ENCODE results near the gene MAZ. TPM values are rescaled to one million over a fixed set of nuclear protein-coding genes. Genes with fewer than 3 reads are reported as not detected.
"Not testable (repeated sequence)": the region's sequence is repeated elsewhere in the genome, so short reads cannot be mapped to it uniquely, and the experiment has no call there.

MAZ gene
- polyA plus RNA-seq, 1 of the 3 experiments (the other 2 are of a cell fraction), result 163 TPM

- Histone ChIP-seq H3K27me3 (ENCODE audit: insufficient read depth) (no peaks in the 10 kb centered on the region; the same call in 1 of the 2 replicates), H3K4me2 (no peak overlapping the region), H3K27ac (ENCODE audit: low read depth in 2 of 2, low read length in 1 of 2) (no peak overlapping the region), H3K36me3 (replicated peaks in 1 of 2; ENCODE audit: control insufficient read depth in 1 of 2, insufficient read depth in 2 of 2, low read length in 1 of 2) (no peaks in the 10 kb centered on the region), H3F3A (replicated peaks; ENCODE audit: insufficient read depth) (no peaks in the 10 kb centered on the region), H3K4me1 (ENCODE audit: control insufficient read depth in 1 of 2, insufficient read depth in 2 of 2, low read depth in 1 of 2, low read length in 1 of 2) (no peaks in the 10 kb centered on the region), H4K20me1 (ENCODE audit: insufficient read depth) (no peaks in the 10 kb centered on the region), H3K9me3 (no peaks in the 10 kb centered on the region), H3K79me2 (ENCODE audit: insufficient read depth) (no peaks in the 10 kb centered on the region), H2AFZ (ENCODE audit: low read depth) (no peak overlapping the region), H3K9ac (no peak overlapping the region), H3K4me3 (ENCODE audit: low read depth in 2 of 2, low read length in 1 of 2) (no peak overlapping the region), H3K9me2 (no peaks in the 10 kb centered on the region)
- TF ChIP-seq RXRA (IDR thresholded peaks at IDR 0.05; ENCODE audit: borderline replicate concordance, low read depth) (no peak), ZBTB33 (IDR thresholded peaks at IDR 0.05; ENCODE audit: borderline replicate concordance, low read depth) (no peak), IRF3 (IDR thresholded peaks at IDR 0.05; ENCODE audit: low read depth, low read length) (no peak), FOXM1 (IDR thresholded peaks at IDR 0.05; ENCODE audit: low read depth) (no peak), YY1 (IDR thresholded peaks at IDR 0.05; ENCODE audit: low read depth) (no peak), EZH2phosphoT487 (IDR thresholded peaks at IDR 0.05; ENCODE audit: borderline replicate concordance, low read depth) (no peak), FOXJ3 (CRISPR knock-in tag; IDR thresholded peaks at IDR 0.05) (no peak), CHD2 (IDR thresholded peaks at IDR 0.05; ENCODE audit: low read length, partially characterized antibody) (no peak), GATA2 (CRISPR knock-in tag; IDR thresholded peaks at IDR 0.05) (no peak), CTCF (IDR thresholded peaks at IDR 0.05) (no peak), EP300 (IDR thresholded peaks at IDR 0.05; ENCODE audit: borderline replicate concordance in 1 of 2, low read depth in 1 of 2, low read length in 1 of 2) (no peak), MEF2A (IDR thresholded peaks at IDR 0.05; ENCODE audit: borderline replicate concordance, low read depth) (no peak), JUND (IDR thresholded peaks at IDR 0.05) (no peak)
- DNase-seq, result no peak
- POLR2A ChIA-PET, result no interaction called here
- CTCF ChIA-PET, result interaction anchor here (1.4 kb wide), 1 partner anchor 19 kb away, joined by 8 read pairs; the partner anchor contains the start of gene KIF22
- 75% methylated on average over 7 of the region's 7 CpGs for WGBS (ENCODE audit: low lambda C conversion rate)
Measured at GRCh38 chr16:29770250-29770929, 35.9 kb upstream of the MAZ start.

GRCh38 chr16:29772330-29772729 lies 34.0 kb upstream of the MAZ start:
- CTCF ChIA-PET, result interaction anchor here (0.7 to 1.1 kb wide), 2 partner anchors 18 to 21 kb away, joined by 3 to 4 read pairs; partner anchors contain the start of gene KIF22
- H3K9ac ChIP-seq; H3K79me2 ChIP-seq (ENCODE audit: insufficient read depth); H3K4me1 ChIP-seq (ENCODE audit: control insufficient read depth in 1 of 2, insufficient read depth in 2 of 2, low read depth in 1 of 2, low read length in 1 of 2); H4K20me1 ChIP-seq (ENCODE audit: insufficient read depth); H3F3A ChIP-seq (replicated peaks; ENCODE audit: insufficient read depth); POLR2A ChIA-PET; H3K9me3 ChIP-seq; H3K4me2 ChIP-seq; H2AFZ ChIP-seq (ENCODE audit: low read depth); H3K4me3 ChIP-seq (ENCODE audit: low read depth in 2 of 2, low read length in 1 of 2); H3K27me3 ChIP-seq (ENCODE audit: insufficient read depth); H3K36me3 ChIP-seq (replicated peaks in 1 of 2; ENCODE audit: control insufficient read depth in 1 of 2, insufficient read depth in 2 of 2, low read length in 1 of 2); DNase-seq; H3K27ac ChIP-seq (ENCODE audit: low read depth in 2 of 2, low read length in 1 of 2); H3K9me2 ChIP-seq: not testable (repeated sequence)
- 88% methylated on average over 7 of the region's 7 CpGs for WGBS (ENCODE audit: low lambda C conversion rate)
